ENCODE measurements around the gene RPGR. TPM values are rescaled to one million over a fixed set of nuclear protein-coding genes. Genes with fewer than 3 reads are reported as not detected.

Gene RPGR
- total and polyA plus RNA-seq, 9 of the 15 experiments (the other 6 are each of a cell fraction or from before 2014, with no cell fraction given), result 2.1 to 7.9 (median 5.7) TPM

DNA sequence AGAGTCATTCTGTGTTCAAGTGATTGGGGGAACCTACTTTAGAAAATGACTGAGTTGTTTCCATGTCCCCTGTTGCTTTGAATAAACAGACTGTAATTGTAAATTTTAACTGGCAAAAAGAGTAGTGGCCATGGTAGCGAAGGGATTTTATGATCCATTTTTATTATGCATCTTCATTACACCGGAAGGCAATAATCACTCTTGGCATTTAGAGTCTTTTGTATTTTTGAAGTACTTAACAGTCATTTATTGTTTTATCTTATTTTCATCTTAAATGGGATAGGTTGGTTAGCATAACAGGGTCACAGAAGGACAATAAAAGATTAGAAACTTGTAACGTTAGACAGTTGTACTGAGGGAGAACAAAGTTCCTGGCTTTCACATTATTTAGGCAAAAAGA is 14.1 kb upstream of the RPGR start:
- no peak overlapping the region for H3K4me2 ChIP-seq (ENCODE audit: insufficient read depth, low read length)
- H3K27ac ChIP-seq (ENCODE audit: extremely low read depth, low read depth, low read length), result no peak overlapping the region
- ChIA-PET CTCF (ENCODE audit: low intra/inter-chr PET ratio) (no interaction called here), POLR2A (no interaction called here)
- no TSS peak for BruUV-seq (replicated peaks)
- H3K79me2 ChIP-seq (ENCODE audit: control insufficient read depth, insufficient read depth, low read length), result no peaks in the 10 kb centered on the region
- 0% methylated on average over 3 of the region's 3 CpGs for WGBS (ENCODE audit: insufficient coverage, low coverage, missing lambda C conversion rate)
- DNase-seq (ENCODE audit: extremely low read depth in 1 of 4, low spot score in 3 of 4) (no peak), ATAC-seq (no peak), FAIRE-seq (no peak)
- H3K9ac ChIP-seq (ENCODE audit: insufficient read depth in 1 of 2, low read depth in 2 of 2, low read length in 2 of 2), result no peak overlapping the region
- TF ChIP-seq SP1 (CRISPR knock-in tag; IDR thresholded peaks at IDR 0.05) (no peak), POLR2H (tag; IDR thresholded peaks at IDR 0.05; ENCODE audit: low read depth) (no peak), HNRNPUL1 (IDR thresholded peaks at IDR 0.05; ENCODE audit: low read length) (no peak), GTF2E2 (tag; IDR thresholded peaks at IDR 0.05) (no peak)
- TF ChIP-seq, protein P1, sequence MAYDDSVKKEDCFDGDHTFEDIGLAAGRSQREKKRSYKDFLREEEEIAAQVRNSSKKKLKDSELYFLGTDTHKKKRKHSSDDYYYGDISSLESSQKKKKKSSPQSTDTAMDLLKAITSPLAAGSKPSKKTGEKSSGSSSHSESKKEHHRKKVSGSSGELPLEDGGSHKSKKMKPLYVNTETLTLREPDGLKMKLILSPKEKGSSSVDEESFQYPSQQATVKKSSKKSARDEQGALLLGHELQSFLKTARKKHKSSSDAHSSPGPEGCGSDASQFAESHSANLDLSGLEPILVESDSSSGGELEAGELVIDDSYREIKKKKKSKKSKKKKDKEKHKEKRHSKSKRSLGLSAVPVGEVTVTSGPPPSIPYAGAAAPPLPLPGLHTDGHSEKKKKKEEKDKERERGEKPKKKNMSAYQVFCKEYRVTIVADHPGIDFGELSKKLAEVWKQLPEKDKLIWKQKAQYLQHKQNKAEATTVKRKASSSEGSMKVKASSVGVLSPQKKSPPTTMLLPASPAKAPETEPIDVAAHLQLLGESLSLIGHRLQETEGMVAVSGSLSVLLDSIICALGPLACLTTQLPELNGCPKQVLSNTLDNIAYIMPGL (CRISPR knock-in tag; IDR thresholded peaks at IDR 0.05), result no peak
- H3K9me1 ChIP-seq (ENCODE audit: control insufficient read depth, insufficient read depth, low read length), result no peaks in the 10 kb centered on the region
- no peak overlapping the region for H2AFZ ChIP-seq (ENCODE audit: low read depth, low read length)
- H3K4me3 ChIP-seq, result no peak overlapping the region
- no peaks in the 10 kb centered on the region for H4K20me1 ChIP-seq (replicated peaks; ENCODE audit: control insufficient read depth, insufficient read depth, low read length)
- H3K4me1 ChIP-seq (replicated peaks in 1 of 2; ENCODE audit: control insufficient read depth in 2 of 2, insufficient read depth in 2 of 2, low read length in 2 of 2), result no peaks in the 10 kb centered on the region
- no peaks in the 10 kb centered on the region for H3K36me3 ChIP-seq (ENCODE audit: control insufficient read depth, insufficient read depth, low read length)
- intact Hi-C loops (cut with micrococcal nuclease), result no loop called here
- no peaks in the 10 kb centered on the region for H3K27me3 ChIP-seq (ENCODE audit: control insufficient read depth in 2 of 2, insufficient read depth in 2 of 2, low read length in 2 of 2)
- H3K9me3 ChIP-seq (replicated peaks; ENCODE audit: control insufficient read depth, insufficient read depth, low read depth, low read length), result no peaks in the 10 kb centered on the region
- in situ Hi-C loops (cut with MboI), result no loop called here
